ENCODE data around the gene DSCAM. TPM values are rescaled to one million over a fixed set of nuclear protein-coding genes. Genes with fewer than 3 reads are reported as not detected.

Gene DSCAM
- total and polyA plus RNA-seq, 2 donors (not counting 1 experiment from before 2014, with no cell fraction given), result under 0.01 to 0.01 TPM

DNA sequence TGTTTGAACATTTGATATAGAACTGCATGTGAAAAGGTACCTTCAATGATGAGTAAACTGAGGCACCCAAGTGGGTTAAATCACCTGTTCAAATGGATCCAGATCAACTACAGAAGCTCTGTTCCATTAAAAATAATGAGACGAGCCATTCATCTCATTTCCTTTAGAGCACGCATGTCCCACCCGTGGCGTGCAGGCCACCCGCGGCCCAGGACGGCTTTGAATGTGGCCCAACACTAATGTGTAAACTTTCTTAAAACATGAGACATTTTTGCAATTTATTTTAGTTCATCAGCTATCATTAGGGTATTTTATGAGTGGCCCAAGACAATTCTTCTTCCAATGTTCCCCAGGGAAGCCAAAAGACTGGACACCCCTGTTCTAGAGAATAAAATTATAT lies 381.6 kb downstream of the DSCAM start:
- Histone ChIP-seq H3K4me3 (replicated peaks in 1 of 4; ENCODE audit: control extremely low read depth in 1 of 4, insufficient read depth in 1 of 4, low read depth in 3 of 4, low read length in 4 of 4) (no peak overlapping the region), H3K36me3 (ENCODE audit: control insufficient read depth, insufficient read depth, low read length) (no peaks in the 10 kb centered on the region), H3K9me3 (ENCODE audit: control insufficient read depth, insufficient read depth, low read depth, low read length) (no peaks in the 10 kb centered on the region), H4K20me1 (ENCODE audit: control insufficient read depth, extremely low read depth, insufficient read depth, low read length) (no peaks in the 10 kb centered on the region), H2AFZ (ENCODE audit: low read length) (no peak overlapping the region), H3K27ac (ENCODE audit: insufficient read depth, low read length) (no peak overlapping the region), H3K79me2 (ENCODE audit: control insufficient read depth, insufficient read depth, low read length) (no peaks in the 10 kb centered on the region), H3K4me1 (ENCODE audit: control insufficient read depth, extremely low read depth, insufficient read depth, low read length) (no peaks in the 10 kb centered on the region), H3K4me2 (ENCODE audit: extremely low read depth, insufficient read depth, low read length) (no peak overlapping the region), H3K9ac (ENCODE audit: insufficient read depth, low read length) (no peak overlapping the region), H3K27me3 (ENCODE audit: control insufficient read depth, insufficient read depth, low read length) (no peaks in the 10 kb centered on the region)
- TF ChIP-seq EZH2 (IDR thresholded peaks at IDR 0.05; ENCODE audit: low read length, missing control alignments), result no peak
- TF ChIP-seq, protein P1, sequence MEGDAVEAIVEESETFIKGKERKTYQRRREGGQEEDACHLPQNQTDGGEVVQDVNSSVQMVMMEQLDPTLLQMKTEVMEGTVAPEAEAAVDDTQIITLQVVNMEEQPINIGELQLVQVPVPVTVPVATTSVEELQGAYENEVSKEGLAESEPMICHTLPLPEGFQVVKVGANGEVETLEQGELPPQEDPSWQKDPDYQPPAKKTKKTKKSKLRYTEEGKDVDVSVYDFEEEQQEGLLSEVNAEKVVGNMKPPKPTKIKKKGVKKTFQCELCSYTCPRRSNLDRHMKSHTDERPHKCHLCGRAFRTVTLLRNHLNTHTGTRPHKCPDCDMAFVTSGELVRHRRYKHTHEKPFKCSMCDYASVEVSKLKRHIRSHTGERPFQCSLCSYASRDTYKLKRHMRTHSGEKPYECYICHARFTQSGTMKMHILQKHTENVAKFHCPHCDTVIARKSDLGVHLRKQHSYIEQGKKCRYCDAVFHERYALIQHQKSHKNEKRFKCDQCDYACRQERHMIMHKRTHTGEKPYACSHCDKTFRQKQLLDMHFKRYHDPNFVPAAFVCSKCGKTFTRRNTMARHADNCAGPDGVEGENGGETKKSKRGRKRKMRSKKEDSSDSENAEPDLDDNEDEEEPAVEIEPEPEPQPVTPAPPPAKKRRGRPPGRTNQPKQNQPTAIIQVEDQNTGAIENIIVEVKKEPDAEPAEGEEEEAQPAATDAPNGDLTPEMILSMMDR (conservative IDR thresholded peaks at IDR 0.05 in 1 of 2, IDR thresholded peaks at IDR 0.05 in 1 of 2; ENCODE audit: low read depth in 1 of 2, low read length in 2 of 2), result no peak
- DNase-seq (ENCODE audit: low read depth in 2 of 2), result no peak

DNA sequence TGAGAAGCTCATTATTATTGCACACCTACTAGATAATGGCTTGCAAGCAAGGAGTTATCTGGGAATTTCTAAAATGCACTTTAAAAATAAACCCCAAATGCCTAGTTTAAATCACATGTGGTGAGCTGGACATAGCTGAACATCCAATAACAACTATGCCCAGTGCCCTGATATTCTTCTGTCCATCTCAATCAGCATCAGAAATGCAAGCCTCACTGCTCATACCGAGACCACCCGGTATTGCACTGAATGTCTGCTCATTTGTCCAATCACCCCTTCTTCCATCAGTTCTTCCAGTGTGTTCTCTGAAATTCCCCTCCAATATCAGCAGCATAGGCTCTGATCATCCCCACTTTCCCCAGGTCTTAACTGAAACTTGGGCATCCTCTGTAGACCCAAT lies 383.8 kb downstream of the DSCAM start:
- no peaks in the 10 kb centered on the region for H3K9me3 ChIP-seq (ENCODE audit: control insufficient read depth, insufficient read depth, low read depth, low read length)
- no peaks in the 10 kb centered on the region for H3K79me2 ChIP-seq (ENCODE audit: control insufficient read depth, insufficient read depth, low read length)
- TF ChIP-seq EZH2 (IDR thresholded peaks at IDR 0.05; ENCODE audit: low read length, missing control alignments), result no peak
- TF ChIP-seq, protein P1 (conservative IDR thresholded peaks at IDR 0.05 in 1 of 2, IDR thresholded peaks at IDR 0.05 in 1 of 2; ENCODE audit: low read depth in 1 of 2, low read length in 2 of 2), result no peak
- no peaks in the 10 kb centered on the region for H3K27me3 ChIP-seq (ENCODE audit: control insufficient read depth, insufficient read depth, low read length)
- no peaks in the 10 kb centered on the region for H3K36me3 ChIP-seq (ENCODE audit: control insufficient read depth, insufficient read depth, low read length)
- no peak for DNase-seq (ENCODE audit: low read depth in 2 of 2)
- H3K27ac ChIP-seq (ENCODE audit: insufficient read depth, low read length), result no peak overlapping the region
- H3K4me1 ChIP-seq (ENCODE audit: control insufficient read depth, extremely low read depth, insufficient read depth, low read length), result no peaks in the 10 kb centered on the region
- no peak overlapping the region for H3K9ac ChIP-seq (ENCODE audit: insufficient read depth, low read length)
- no peak overlapping the region for H3K4me3 ChIP-seq (replicated peaks in 1 of 4; ENCODE audit: control extremely low read depth in 1 of 4, insufficient read depth in 1 of 4, low read depth in 3 of 4, low read length in 4 of 4)
- H2AFZ ChIP-seq (ENCODE audit: low read length), result no peak overlapping the region
- no peaks in the 10 kb centered on the region for H4K20me1 ChIP-seq (ENCODE audit: control insufficient read depth, extremely low read depth, insufficient read depth, low read length)
- H3K4me2 ChIP-seq (ENCODE audit: extremely low read depth, insufficient read depth, low read length), result no peak overlapping the region

DNA sequence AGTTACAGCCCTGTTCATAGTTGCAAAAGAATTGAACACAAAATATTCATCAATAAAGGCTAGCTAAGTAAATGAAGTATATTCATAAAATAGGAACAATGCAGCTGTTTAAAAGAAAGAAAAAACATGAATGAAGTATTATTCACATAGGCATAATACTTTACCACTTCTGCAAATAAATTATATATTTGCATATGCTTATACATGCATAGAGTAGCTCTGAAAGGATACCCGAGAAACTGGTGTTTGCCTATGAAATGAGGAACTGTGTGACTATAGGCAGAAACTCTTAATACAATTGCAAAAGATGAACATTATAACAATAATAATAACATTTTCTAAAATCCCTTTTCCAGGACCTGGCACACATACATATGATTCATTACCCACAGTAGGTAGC lies 385.9 kb downstream of the DSCAM start:
- no peak for DNase-seq (ENCODE audit: low read depth in 2 of 2)
- no peak for TF ChIP-seq EZH2 (IDR thresholded peaks at IDR 0.05; ENCODE audit: low read length, missing control alignments)
- TF ChIP-seq, protein P1 (conservative IDR thresholded peaks at IDR 0.05 in 1 of 2, IDR thresholded peaks at IDR 0.05 in 1 of 2; ENCODE audit: low read depth in 1 of 2, low read length in 2 of 2), result no peak
- no peaks in the 10 kb centered on the region for H3K36me3 ChIP-seq (ENCODE audit: control insufficient read depth, insufficient read depth, low read length)
- H3K9ac ChIP-seq (ENCODE audit: insufficient read depth, low read length), result no peak overlapping the region
- no peaks in the 10 kb centered on the region for H3K79me2 ChIP-seq (ENCODE audit: control insufficient read depth, insufficient read depth, low read length)
- H3K9me3 ChIP-seq (ENCODE audit: control insufficient read depth, insufficient read depth, low read depth, low read length), result no peaks in the 10 kb centered on the region
- no peak overlapping the region for H3K27ac ChIP-seq (ENCODE audit: insufficient read depth, low read length)
- no peak overlapping the region for H3K4me2 ChIP-seq (ENCODE audit: extremely low read depth, insufficient read depth, low read length)
- H3K27me3 ChIP-seq (ENCODE audit: control insufficient read depth, insufficient read depth, low read length), result no peaks in the 10 kb centered on the region
- H4K20me1 ChIP-seq (ENCODE audit: control insufficient read depth, extremely low read depth, insufficient read depth, low read length), result no peaks in the 10 kb centered on the region
- H2AFZ ChIP-seq (ENCODE audit: low read length), result no peak overlapping the region
- H3K4me3 ChIP-seq (replicated peaks in 1 of 4; ENCODE audit: control extremely low read depth in 1 of 4, insufficient read depth in 1 of 4, low read depth in 3 of 4, low read length in 4 of 4), result no peak overlapping the region
- no peaks in the 10 kb centered on the region for H3K4me1 ChIP-seq (ENCODE audit: control insufficient read depth, extremely low read depth, insufficient read depth, low read length)
